Measurements from ENCODE around the gene TP53I13. TPM values are rescaled to one million over a fixed set of nuclear protein-coding genes. Genes with fewer than 3 reads are reported as not detected.

The TP53I13 gene
- total and polyA plus RNA-seq, 3 donors from 2014 or later, result 72.3 to 89.6 (median 86.3) TPM

GRCh38 chr17:29566473-29567303 lies 1.8 kb upstream of the TP53I13 start, which contains the start of gene ABHD15:
ABHD15 (minus strand) TSS chr17:29567037; CDS start chr17:29566966, 71 bp downstream.
- Histone ChIP-seq H3K4me1 (peaks cover 3% of the 10 kb centered on the region), H3K36me3 (ENCODE audit: low read depth, missing control alignments) (no peaks in the 10 kb centered on the region), H3K4me3 (peak within 1 kb of the TSS; percentile 71 to 82), H3K27me3 (no peaks in the 10 kb centered on the region), H3K27ac (peak within 1 kb of the TSS; percentile 74 to 90), H3K9me3 (no peaks in the 10 kb centered on the region)
- no peak for TF ChIP-seq CTCF (IDR thresholded peaks at IDR 0.05)
- TF ChIP-seq POLR2A (IDR thresholded peaks at IDR 0.05), result no peak
- DNase-seq, result peak; percentile 56
- WGBS, 2 donors, result 7 to 26% methylated on average over 11 to 40 of the region's 94 CpGs
- intact Hi-C loops (cut with DNase I; ENCODE audit: low total_unique reads), result no loop called here

- TF ChIP-seq CTCF (IDR thresholded peaks at IDR 0.05), result no peak
- no peak for TF ChIP-seq POLR2A (IDR thresholded peaks at IDR 0.05)
- intact Hi-C loops (cut with DNase I; ENCODE audit: low total_unique reads), result no loop called here
- Histone ChIP-seq H3K27me3 (no peaks in the 10 kb centered on the region), H3K4me3 (peak overlapping the region; percentile 71 to 82), H3K27ac (peak overlapping the region in 1 of 2 donors; percentile 90), H3K9me3 (no peaks in the 10 kb centered on the region), H3K4me1 (peaks cover 5% of the 10 kb centered on the region), H3K36me3 (ENCODE audit: low read depth, missing control alignments) (no peaks in the 10 kb centered on the region)
- 1% methylated on average over 18 of the region's 27 CpGs; no CpG with 5 or more reads in 1 of the 2 donors for WGBS, 2 donors
- no peak for DNase-seq
These were observed 1.3 kb upstream of the TP53I13 start for GRCh38 chr17:29567304-29567553.

- Histone ChIP-seq H3K9me3 (no peaks in the 10 kb centered on the region), H3K36me3 (ENCODE audit: low read depth, missing control alignments) (no peaks in the 10 kb centered on the region), H3K4me1 (peaks cover 10% of the 10 kb centered on the region), H3K4me3 (peak overlapping the region; percentile 71 to 82), H3K27me3 (no peaks in the 10 kb centered on the region), H3K27ac (peak overlapping the region; percentile 74 to 90)
- intact Hi-C loops (cut with DNase I; ENCODE audit: low total_unique reads), result no loop called here
- DNase-seq, result peak; percentile 50
- peak; percentile 6 to 39 (median 29) for TF ChIP-seq CTCF (IDR thresholded peaks at IDR 0.05)
- TF ChIP-seq POLR2A (IDR thresholded peaks at IDR 0.05), result no peak
- WGBS, 2 donors, result 0 to 1% methylated on average over 7 to 46 of the region's 63 CpGs
These were observed 759 bp upstream of the TP53I13 start for GRCh38 chr17:29567554-29568330.

- TF ChIP-seq POLR2A (IDR thresholded peaks at IDR 0.05), result no peak
- no peak for TF ChIP-seq CTCF (IDR thresholded peaks at IDR 0.05)
- peak overlapping the region; percentile 88 to 90 for H3K27ac ChIP-seq
- no peak for DNase-seq
- H3K36me3 ChIP-seq (ENCODE audit: low read depth, missing control alignments), result no peaks in the 10 kb centered on the region
- H3K4me1 ChIP-seq, result peaks cover 15% of the 10 kb centered on the region
- H3K4me3 ChIP-seq, result peak overlapping the region; percentile 71 to 82
- no peaks in the 10 kb centered on the region for H3K9me3 ChIP-seq
- intact Hi-C loops (cut with DNase I; ENCODE audit: low total_unique reads), result no loop called here
- 48 to 61% methylated on average over 8 to 14 of the region's 14 CpGs for WGBS, 2 donors
- no peaks in the 10 kb centered on the region for H3K27me3 ChIP-seq
These were observed 897 bp downstream of the TP53I13 start for GRCh38 chr17:29569245-29569950.
